ENCODE results near the gene GIPC2.

The GIPC2 gene

DNA sequence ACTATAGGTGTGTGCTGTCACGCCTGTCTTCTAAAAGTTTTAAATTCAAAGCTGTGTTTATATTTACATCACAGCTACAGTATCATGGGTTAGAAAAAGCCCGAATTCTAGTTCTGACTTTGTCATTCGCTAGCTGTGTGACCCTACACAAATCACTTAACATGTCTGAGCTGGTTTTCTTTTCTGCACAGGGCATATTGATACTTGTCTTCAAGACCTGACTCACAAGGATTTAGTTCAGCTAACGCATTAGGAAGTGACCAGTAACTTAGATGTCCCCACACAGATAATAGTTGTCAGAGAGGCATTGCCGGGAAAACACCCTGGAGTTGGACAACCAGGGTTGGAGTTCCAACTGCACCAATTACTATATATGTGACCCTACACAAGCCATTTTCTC lies 25.9 kb downstream of the GIPC2 start:
- Mint-ChIP-seq H3K9me3 (no peaks in the 10 kb centered on the region), H3K27me3 (ENCODE audit: low read depth) (no peaks in the 10 kb centered on the region), H3K27ac (no peak overlapping the region)

DNA sequence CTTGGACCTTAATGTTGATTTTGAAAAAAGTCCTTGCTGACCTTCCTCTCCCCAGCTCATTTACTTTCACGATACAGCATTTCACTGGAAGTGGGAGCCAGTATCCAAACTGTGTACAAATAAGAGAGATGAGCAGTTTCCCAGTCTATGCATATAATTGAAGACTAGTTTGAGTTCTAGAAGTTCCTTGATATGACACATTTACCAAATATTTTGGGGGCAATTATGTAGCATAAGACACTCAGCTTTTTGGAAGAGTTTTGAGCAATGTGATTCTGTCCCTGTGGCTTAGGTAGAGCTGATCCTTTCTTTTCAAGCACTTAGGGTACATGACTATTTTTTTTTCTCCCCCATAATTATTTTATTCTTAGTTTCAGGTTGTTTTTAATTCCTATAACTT lies 26.4 kb downstream of the GIPC2 start:
- Mint-ChIP-seq H3K36me3 (ENCODE audit: low read depth) (no peaks in the 10 kb centered on the region), H3K27me3 (ENCODE audit: low read depth) (no peaks in the 10 kb centered on the region), H3K27ac (no peak overlapping the region), H3K4me1 (peaks cover 17% of the 10 kb centered on the region), H3K4me3 (no peak overlapping the region), H3K9me3 (no peaks in the 10 kb centered on the region)
- no peak for TF ChIP-seq CTCF (IDR thresholded peaks at IDR 0.05; ENCODE audit: unreplicated experiment in 3 of 3)

More for the DNA sequence above, 25.9 kb downstream of the GIPC2 start:
- no peak for TF ChIP-seq CTCF (IDR thresholded peaks at IDR 0.05; ENCODE audit: unreplicated experiment in 3 of 3)
- Mint-ChIP-seq H3K4me1 (peaks cover 17% of the 10 kb centered on the region), H3K36me3 (ENCODE audit: low read depth) (no peaks in the 10 kb centered on the region), H3K4me3 (no peak overlapping the region)

- H3K4me1 Mint-ChIP-seq: peaks cover 17% of the 10 kb centered on the region
- no peaks in the 10 kb centered on the region for H3K27me3 Mint-ChIP-seq (ENCODE audit: low read depth)
- H3K36me3 Mint-ChIP-seq (ENCODE audit: low read depth): no peaks in the 10 kb centered on the region
- no peak for TF ChIP-seq CTCF (IDR thresholded peaks at IDR 0.05; ENCODE audit: unreplicated experiment in 3 of 3)
- no peak overlapping the region for H3K4me3 Mint-ChIP-seq
- H3K27ac Mint-ChIP-seq: peak overlapping the region in 1 of 3 experiments; percentile 23
- no peaks in the 10 kb centered on the region for H3K9me3 Mint-ChIP-seq
Observed at GRCh38 chr1:78073441-78073840, 27.7 kb downstream of the GIPC2 start.

DNA sequence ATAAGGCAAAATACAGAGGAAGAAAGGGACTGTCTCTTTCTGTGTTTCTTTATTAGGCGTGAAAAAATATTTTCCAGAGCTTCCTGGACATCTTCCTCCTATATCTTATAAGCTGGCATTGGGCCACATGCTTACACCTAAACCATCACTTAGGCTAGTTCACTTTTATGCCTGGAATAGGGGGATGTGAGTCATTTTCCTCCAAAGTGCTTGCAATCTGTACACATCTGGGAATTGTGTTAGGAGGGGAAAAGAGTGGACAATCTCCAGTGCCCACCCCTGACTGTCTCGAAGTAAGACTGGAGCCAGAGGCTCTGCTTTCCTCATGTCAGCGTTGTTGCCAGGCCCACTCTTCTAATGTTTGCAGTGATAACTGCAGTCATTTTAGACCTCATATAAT lies 29.9 kb downstream of the GIPC2 start:
- Mint-ChIP-seq H3K9me3 (no peaks in the 10 kb centered on the region), H3K27ac (no peak overlapping the region), H3K4me3 (no peak overlapping the region), H3K36me3 (ENCODE audit: low read depth) (no peaks in the 10 kb centered on the region), H3K27me3 (ENCODE audit: low read depth) (no peaks in the 10 kb centered on the region), H3K4me1 (peaks cover 8% of the 10 kb centered on the region)
- no peak for TF ChIP-seq CTCF (IDR thresholded peaks at IDR 0.05; ENCODE audit: unreplicated experiment in 3 of 3)

DNA sequence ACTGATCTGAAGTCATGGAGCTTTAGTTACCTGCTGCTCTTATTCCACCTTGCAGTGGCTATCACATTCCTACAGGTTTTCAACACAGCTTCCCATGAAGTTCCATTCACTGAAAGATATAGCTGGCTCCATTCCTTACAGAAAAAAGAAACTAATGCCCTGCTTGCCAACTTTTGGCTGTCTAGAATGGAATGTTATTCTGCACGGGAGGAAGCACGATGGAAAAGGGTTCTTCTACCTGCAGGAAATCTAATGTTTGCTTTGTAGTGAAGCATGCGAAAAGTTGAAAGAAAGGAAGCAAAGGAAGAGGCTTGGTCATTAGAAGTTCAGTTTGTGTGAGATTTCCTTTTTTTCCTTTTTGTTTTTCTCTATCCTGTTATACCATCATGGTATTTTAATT lies 32.6 kb downstream of the GIPC2 start:
- Mint-ChIP-seq H3K36me3 (ENCODE audit: low read depth) (no peaks in the 10 kb centered on the region), H3K27ac (no peak overlapping the region), H3K4me1 (no peaks in the 10 kb centered on the region), H3K9me3 (no peaks in the 10 kb centered on the region), H3K27me3 (ENCODE audit: low read depth) (no peaks in the 10 kb centered on the region), H3K4me3 (no peak overlapping the region)
- no peak for TF ChIP-seq CTCF (IDR thresholded peaks at IDR 0.05; ENCODE audit: unreplicated experiment in 3 of 3)

DNA sequence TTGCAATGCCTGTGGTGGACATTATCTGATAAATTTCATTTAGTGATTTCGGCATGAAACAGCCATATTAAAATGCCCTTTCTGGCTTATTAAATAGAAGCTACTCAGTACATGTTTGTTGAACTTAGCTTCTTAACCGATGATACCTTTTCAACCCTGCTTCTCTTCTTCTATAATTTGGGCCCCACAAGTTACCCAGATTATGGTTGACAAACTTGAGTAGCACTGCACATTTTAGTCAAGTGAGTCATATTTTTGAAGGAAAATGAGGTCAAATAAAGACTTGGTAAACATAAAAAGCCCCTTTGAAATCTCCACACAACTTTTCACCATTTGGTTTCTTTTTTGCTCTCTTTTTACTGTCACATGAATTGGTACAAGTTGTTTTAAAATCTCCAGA lies 33.8 kb downstream of the GIPC2 start:
- Mint-ChIP-seq H3K4me3 (no peak overlapping the region), H3K4me1 (no peaks in the 10 kb centered on the region)
- TF ChIP-seq CTCF (IDR thresholded peaks at IDR 0.05; ENCODE audit: unreplicated experiment in 3 of 3): no peak

More for the DNA sequence above, 33.8 kb downstream of the GIPC2 start:
- Mint-ChIP-seq H3K9me3 (no peaks in the 10 kb centered on the region), H3K27me3 (ENCODE audit: low read depth) (no peaks in the 10 kb centered on the region), H3K27ac (no peak overlapping the region), H3K36me3 (ENCODE audit: low read depth) (no peaks in the 10 kb centered on the region)

Data from nephron (organoid).